GM19193 (cell line): Measurements from ENCODE around the gene DDR2.
A peak's percentile ranks its signal among the peaks of the same experiment; 100 is the strongest.

Source experiments
- POLR2A ChIP-seq: IDR thresholded peaks from 4 replicates; pipeline ENCODE4 v1.6.1; 2011; ENCODE audit not compliant: insufficient read depth, insufficient read length; ENCODE audit errors: extremely low read depth

Gene DDR2

GRCh38 chr1:162626094-162626493 is 6.2 kb upstream of the DDR2 start:
- no peak for TF ChIP-seq POLR2A

DNA sequence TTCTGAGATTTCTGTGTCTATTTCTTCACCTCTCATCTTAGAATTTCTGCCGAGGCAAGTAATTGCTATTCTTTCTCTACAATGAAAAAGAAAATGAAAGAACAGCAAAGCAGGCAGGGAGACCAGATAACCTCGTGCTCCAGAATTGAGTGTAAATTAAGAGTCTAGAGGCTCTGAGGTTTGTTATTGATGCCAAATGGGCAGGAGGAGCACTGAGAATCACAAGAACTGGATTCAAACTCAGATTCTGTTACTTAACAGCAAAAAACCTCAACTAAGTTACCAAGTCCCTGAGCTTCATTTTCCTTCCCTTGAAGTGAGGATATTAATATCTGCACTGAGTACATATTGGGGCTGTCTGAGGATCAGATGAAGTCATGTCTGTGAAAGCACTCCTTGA is 5.5 kb upstream of the DDR2 start:
- no peak for TF ChIP-seq POLR2A

- no peak for TF ChIP-seq POLR2A
These were observed 4.5 kb upstream of the DDR2 start for GRCh38 chr1:162627662-162628296.

DNA sequence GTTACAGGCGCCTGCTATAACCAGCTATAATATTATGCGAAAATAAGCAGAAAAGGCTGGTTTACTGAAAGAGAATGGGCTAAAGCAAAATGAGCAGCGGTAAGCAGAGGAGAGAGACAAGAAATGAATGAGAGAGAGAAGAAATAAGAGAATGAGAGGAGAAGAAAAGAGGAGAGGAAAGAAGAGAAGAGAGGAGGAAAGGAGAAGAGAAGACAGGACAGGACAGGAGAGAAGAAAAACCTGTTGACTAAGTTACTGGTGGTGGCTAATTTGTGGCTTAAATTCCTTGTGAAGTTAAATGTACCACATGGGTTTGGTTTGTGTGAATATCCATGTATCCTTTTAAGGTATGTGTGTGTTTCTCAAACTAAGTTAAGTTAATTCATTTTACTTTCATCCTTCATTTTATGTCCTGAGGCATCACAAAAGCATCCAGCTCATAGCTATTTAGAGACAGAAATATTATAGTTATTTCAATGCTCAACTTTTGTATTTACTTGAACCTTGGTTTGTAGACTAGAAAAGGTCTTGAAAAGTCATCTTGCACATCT is 3.1 kb upstream of the DDR2 start:
- TF ChIP-seq POLR2A = no peak

DNA sequence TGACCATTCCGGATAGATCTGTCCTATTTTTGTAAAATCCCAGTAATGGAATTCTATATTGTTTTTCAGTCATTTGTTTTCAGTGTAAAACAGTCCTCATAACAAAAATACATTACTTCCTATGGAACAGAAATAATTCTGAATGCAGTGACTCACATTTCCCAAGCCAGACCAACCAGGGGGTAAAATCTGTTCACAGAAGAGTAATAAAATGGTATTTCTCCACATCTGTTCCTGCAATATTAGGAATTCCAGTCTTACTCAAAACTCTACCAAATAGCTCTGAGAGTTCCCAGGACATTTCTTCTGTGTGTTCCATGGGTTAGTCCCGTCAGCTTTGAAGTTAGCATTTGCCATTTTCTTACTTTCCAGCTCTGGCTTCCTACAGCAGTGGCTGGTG is 2.6 kb upstream of the DDR2 start:
- TF ChIP-seq POLR2A = no peak

DNA sequence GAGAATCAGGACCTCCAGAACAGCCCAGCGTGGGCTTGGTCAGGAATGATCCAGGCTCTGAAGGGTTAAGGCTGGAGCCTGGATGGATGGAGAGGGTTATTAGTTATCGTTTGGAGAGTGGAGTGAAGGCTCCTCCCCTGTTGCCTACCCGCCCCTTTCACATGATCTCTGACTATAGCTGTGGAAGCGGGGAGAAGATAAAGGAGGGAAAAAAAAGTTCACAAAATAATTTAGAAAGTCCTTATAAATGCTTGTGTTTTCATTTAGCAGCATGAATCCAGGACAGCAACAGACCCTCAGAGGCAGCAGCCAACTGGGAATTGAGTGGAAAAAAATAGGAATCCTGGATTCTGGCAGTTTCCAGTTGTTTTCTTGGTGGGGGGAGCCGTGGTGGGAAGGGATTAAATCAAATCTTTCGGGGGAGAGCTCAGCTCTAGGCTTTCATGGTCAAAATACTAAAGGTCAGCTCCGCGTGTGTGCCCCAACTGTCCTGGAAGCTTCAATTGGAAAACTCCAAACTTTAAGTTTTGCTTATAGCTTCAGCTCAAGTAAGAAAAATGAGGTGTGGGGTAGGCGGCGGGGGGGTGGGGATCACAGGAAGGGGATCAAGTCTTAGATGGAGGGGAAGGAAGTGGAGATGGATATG is 595 bp upstream of the DDR2 start:
- no peak for TF ChIP-seq POLR2A

GRCh38 chr1:162632698-162633080 is 425 bp downstream of the DDR2 start:
- no peak for TF ChIP-seq POLR2A

DNA sequence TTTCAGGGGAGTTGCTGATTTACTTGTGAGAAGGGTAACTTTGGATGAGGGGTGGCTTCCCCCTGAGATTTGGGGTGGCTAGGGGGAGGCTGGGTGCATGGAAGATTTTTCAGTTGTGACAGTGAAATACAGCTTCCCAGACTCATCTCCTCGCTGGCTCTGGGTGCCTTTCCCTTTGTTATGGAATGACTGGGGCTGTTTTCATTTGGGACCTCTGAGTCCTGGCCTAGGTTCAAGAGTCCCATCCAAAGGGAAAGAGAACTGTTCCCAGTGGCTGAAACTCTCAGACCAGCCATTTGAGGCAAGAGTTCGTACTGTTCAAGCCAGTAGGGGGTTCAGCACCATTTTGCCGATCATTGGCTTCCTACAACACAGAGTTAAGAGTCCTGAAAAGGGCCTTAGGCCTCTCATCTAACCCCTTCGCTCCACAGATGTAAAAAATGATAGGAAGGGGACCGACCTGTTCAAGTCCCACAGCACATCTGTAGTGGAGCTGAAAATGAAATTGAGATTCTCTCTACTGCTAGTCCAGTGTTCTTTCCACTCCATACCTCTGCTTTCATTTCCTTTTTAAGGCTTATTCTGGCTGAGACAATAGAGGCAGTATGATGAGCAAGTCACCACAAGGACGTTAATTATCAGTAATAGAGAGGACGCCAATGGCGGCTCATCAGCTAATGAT is 958 bp downstream of the DDR2 start:
- peak; percentile 37 for TF ChIP-seq POLR2A

GRCh38 chr1:162635418-162635817 is 3.2 kb downstream of the DDR2 start:
- no peak for TF ChIP-seq POLR2A

DNA sequence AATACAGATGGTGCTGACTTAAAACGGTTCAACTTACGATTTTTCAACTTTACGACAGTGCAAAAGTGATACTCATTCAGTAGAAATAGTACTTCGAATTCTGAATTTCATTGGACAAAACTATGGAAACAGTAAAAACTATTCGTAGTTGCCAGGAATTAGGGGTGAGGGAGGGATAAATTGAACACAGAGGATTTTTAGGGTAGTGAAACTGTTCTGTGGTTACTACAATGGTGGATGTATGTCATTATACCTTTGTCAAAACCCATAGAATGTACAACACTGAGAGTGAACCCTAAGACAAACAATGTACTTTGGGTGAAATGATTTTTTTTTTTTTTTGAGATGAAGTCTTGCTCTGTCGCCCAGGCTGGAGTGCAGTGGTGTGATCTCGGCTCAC is 7.5 kb downstream of the DDR2 start:
- no peak for TF ChIP-seq POLR2A

GRCh38 chr1:162641114-162641513 is 8.8 kb downstream of the DDR2 start:
- no peak for TF ChIP-seq POLR2A

- TF ChIP-seq POLR2A = no peak
These were observed 12.7 kb downstream of the DDR2 start for GRCh38 chr1:162644986-162645314.

GRCh38 chr1:162645666-162646065 is 13.4 kb downstream of the DDR2 start:
- TF ChIP-seq POLR2A = no peak

GRCh38 chr1:162649583-162649982 is 17.3 kb downstream of the DDR2 start:
- no peak for TF ChIP-seq POLR2A

- no peak for TF ChIP-seq POLR2A
These were observed 22.8 kb downstream of the DDR2 start for GRCh38 chr1:162654915-162655620.

GRCh38 chr1:162656266-162656665 is 24.0 kb downstream of the DDR2 start:
- TF ChIP-seq POLR2A = no peak

GRCh38 chr1:162660574-162660973 is 28.3 kb downstream of the DDR2 start:
- TF ChIP-seq POLR2A = no peak
